Activated CD4-positive, alpha-beta T cell treated with anti-CD3 and anti-CD28 coated beads for 24 hours (primary cell): ENCODE results near the gene INMT.

Source experiments
- DNase-seq, 2 donors: peaks; one replicate each; pipeline ENCODE4 v3.0.0-alpha.2; 2020; ENCODE audit warnings: low read depth in 2 of 2

INMT gene

GRCh38 chr7:30787486-30787885, 35.6 kb downstream of the INMT start:
- no peak for DNase-seq

DNA sequence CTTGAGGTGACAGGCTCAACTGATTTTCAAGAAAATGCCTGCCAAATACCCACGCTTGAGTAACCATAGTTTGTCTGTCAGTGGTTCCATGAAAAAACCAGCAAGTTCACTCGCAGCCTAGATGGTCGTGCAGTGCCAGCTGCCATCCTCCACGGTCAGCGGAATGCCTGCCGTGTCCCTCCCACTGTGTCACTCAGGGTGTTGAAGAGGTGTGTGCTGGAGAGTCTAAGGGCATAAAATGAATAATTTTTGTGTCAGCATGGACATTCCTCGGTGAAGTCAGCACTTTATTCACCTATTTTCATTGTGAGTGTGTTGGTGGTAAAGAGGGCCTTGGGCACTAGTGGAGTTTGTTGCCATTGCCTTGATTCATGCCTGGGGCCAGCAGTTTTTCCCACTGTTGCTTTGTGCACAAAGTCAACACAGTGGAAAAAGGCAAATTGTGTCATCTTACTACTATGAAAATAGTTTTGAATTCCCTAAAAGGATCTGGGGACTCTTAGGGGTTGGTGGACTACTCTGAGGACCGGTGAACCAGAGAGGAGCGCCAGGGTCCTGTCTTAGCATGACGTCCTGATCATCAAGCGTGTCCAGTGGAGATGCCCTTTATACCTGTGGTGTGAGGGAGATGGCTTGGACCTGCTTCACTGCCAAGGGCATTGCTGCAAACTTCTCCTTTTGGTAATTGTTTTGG, 36.9 kb downstream of the INMT start:
- no peak for DNase-seq

GRCh38 chr7:30789334-30789711, 37.4 kb downstream of the INMT start:
- no peak for DNase-seq

DNA sequence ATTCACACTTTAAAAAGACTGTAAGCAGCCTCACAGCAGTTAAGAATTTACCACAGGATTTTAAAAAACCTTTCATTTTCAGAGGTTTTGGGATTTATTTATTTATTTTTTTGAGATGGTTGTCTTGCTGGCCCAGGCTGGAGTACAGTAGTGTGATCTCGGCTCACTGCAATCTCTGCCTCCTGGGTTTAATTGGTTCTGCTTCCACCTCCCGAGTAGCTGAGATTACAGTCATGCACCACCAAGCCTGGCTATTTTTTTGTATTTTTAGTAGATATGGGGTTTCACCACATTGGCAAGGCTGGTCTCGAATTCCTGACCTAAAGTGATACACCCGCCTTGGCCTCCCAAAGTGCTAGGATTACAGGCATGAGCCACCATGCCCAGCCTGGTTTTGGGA, 38.4 kb downstream of the INMT start:
- DNase-seq, result no peak

DNA sequence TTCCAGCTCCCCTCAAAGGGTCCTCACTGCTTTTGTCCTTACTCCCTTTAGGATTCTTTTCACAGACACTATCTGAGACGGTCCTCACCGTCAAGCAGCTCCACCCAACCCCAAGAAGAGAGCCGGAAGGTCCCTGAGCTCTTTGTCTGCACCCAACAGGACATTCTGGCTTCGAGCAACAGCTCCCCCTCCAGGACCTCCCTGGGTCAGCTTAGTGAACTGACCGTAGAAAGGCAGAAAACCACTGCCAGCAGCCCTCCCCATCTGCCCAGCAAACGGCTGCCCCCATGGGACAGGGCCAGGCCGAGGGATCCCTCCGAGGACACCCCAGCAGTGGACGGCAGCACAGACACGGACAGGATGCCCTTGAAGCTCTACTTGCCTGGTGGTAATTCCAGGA, 39.2 kb downstream of the INMT start:
- DNase-seq, result no peak

GRCh38 chr7:30795161-30795948, 43.4 kb downstream of the INMT start:
- no peak for DNase-seq

GRCh38 chr7:30796105-30796869, 44.4 kb downstream of the INMT start:
- no peak for DNase-seq

DNA sequence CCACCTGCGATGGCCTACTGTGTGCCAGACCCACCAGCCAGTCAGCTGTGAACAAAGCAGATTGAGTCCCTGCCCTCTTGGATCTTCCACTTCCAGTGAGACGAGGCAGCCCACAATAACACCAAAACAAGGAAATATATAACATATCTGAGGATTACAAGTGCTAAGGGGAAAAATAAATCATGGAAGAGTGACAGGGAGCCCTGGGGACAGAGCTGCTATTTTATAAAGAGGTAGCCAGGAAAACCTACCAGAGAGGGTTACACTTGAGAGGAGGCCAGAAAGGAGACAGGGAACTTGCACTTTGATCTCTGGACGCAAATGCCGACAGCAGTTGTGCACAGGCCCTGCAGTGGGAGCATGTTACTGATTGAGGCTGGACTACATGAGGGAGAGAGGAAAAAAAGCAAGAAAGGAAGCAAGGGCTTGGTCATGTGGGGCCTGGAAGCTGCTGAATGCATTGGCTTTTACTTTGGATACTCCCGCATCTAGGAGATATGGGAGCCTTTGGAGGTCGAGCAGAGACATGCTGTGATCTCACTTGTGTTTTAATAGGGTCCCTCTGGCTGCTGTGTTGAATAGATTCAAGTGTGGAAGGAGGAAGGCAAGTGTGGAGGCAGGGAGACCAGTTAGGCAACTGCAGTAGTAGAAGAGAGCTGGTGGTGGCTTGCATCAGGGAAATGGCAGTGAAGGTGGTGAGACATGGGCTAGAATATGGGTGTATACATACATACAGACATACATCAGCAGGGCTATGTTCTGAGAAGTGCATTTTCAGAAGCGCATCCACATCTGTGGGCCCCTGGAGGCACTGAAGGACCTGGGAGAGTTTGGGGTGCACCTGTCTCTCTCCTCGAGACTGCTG, 45.5 kb downstream of the INMT start:
- no peak for DNase-seq

DNA sequence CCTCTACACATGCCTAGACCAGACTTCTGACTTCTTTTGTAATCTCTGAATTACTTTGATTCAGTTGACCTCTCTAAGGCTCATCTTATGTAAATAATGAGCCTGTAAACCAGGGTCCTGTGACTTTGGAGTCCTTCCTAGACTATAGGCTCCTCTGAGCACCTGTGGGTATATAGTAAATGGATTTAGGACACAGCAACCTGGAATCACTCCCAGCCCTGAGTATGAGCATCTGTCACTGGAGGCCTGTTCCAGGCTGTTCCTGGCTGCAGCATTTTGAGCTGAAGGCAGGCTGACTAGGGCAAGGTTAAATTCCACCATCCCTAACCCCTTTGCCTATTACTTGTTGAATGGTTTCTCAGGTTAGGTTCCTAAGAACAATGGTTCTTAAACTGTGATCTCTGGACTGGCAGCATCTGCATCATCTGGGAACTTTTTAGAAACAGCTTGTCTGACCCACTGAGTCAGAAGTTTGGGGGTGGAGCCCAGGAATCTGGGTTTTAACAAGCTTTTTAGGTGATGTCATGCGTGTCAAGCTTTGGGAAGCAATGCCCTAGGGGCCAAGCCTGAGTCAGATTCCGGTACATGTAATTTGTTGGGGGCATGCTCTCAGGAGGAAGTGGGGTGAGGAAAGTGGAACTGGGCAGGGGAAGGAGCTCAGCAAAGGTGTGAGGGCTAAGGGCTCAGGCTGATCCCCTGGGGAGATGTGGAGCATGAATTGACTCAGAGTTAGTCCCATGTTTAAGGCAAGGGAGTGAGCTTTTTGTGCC, 47.5 kb downstream of the INMT start:
- DNase-seq, result no peak

GRCh38 chr7:30799976-30800661, 48.2 kb downstream of the INMT start:
- no peak for DNase-seq

- peak in 1 of 2 donors; percentile 15 for DNase-seq
These were observed 48.9 kb downstream of the INMT start for GRCh38 chr7:30800785-30801252.

DNA sequence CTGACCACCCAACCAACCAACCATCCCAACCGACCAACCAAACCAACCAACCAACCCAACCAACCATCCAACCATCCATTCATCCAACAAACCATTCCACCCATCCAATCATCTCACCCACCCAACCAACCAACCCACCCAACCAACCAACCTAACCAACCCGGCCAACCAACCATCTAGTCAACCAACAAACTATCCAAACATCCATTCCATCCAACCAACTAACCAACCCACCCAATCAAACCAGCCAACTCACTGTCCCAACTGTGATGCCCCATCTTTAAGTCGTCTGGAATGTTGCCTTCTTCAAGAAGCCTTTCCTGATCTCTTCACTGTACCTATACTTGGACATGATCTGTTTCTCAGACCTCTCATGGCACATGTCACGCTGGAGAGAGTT, 50.9 kb downstream of the INMT start:
- DNase-seq, result no peak

GRCh38 chr7:30804078-30804661, 52.2 kb downstream of the INMT start:
- no peak for DNase-seq

- DNase-seq, result no peak
These were observed 53.3 kb downstream of the INMT start for GRCh38 chr7:30805081-30805691.

DNA sequence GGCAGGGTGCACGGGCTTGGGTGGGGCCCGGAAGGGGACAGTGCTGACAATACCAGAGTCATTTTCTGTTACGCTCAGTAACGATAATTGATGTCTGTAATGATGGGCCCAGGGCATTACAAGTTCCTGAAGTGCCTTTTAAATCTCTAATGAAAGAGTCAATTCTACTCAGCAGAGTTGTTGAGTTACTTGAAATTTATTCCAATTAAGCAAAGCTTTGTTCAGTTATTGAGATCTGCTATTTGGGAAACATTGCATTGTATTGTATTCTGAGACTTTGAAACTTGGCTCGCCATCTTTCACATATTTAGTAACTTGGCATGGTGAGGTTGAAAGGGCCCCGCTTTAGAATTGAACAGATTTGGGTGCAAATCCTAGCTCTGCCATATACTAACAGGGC, 54.0 kb downstream of the INMT start:
- DNase-seq, result no peak
